ENCODE data around the gene C2CD2L. TPM values are rescaled to one million over a fixed set of nuclear protein-coding genes. Genes with fewer than 3 reads are reported as not detected.
"Not testable (repeated sequence)": the region's sequence is repeated elsewhere in the genome, so short reads cannot be mapped to it uniquely, and the experiment has no call there.

The C2CD2L gene
- total RNA-seq, 1 donor from 2014 or later, result 12.1 TPM

DNA sequence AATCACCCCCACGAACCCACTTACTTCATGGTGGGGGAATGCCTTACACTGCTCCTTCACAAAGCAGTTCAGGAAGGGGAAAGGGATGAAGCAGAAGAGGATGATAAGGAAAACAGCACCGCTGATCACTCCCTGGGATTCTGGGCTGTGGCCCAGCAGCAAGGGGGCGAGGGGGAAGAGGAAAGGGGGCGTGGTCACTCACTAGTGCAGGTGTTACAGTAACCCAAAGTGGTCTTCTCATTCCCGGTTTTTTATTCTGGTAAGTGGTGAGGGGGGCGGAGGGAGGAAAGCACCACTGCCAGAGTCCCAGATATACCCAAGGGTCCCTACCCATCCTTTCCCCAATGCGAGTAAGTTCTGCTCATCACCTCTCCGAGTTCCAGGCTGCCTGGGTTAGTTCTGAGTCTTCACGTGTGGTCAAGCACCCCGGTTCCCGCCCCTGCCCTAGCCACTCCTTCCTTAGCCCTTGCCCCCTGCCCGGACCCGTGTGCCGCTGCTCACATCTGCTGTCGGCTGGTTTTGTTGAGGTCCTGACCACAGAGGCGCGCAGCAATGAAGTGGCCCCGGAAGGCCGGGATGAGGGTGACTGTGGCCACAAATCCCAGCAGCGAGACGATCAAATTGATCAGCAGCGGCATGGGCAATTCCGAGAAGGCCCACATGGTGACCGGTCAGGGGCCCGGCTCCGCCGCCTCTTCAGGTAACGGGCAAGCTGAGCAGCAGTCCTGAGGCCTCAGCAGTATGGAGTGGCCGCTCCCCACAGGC, 6.0 kb upstream of the C2CD2L start:
- Mint-ChIP-seq H3K9me3 (ENCODE audit: low read depth) (no peaks in the 10 kb centered on the region), H3K27me3 (ENCODE audit: low read depth) (no peaks in the 10 kb centered on the region), H3K36me3 (ENCODE audit: low read depth) (peaks cover 13% of the 10 kb centered on the region), H3K4me1 (ENCODE audit: low read depth) (peaks cover 34% of the 10 kb centered on the region), H3K4me3 (ENCODE audit: unreplicated experiment) (peak overlapping the region; percentile 89), H3K27ac (ENCODE audit: unreplicated experiment) (peak overlapping the region; percentile 100)
- peak; percentile 86 for DNase-seq (ENCODE audit: low spot score)
- TF ChIP-seq CTCF (IDR thresholded peaks at IDR 0.05), result peak; percentile 15

DNA sequence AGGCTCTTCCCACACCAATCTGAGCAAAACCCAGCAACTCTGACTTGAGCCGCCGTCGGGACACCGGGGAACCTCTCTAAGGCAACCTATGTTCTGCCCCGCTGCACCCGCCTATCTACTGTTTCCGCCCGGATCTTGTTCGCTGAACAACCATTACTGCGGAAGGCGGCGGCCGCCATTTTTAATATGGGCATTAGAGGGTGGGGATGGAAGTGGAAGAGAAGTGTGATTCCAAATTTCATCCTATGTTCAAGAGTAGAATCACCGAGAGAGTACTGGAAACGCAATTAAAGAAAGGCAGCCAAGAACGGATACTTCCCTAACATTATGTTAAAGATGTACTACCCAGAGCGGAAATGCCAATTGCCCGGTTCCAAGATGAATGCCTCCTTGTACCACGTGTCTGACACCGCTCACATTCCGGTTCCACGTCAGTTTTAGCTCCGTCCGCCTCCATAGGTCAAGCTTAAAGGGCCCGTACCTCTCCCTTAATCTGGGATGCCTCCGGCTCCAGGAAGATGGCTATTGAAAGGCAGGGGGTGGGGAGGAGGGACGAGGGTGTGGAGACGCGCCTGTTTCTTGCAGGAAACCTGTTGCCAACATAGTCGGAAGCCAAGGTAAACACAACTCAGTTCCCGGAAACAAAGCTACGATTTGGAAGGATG, 5.3 kb upstream of the C2CD2L start, which contains the start of gene DPAGT1:
Gene DPAGT1 (minus strand): TSS at position 95 of the 665 bp plus-strand sequence. CDS start 198 bp downstream, outside the sequence.
- no peaks in the 10 kb centered on the region for H3K27me3 Mint-ChIP-seq (ENCODE audit: low read depth)
- H3K4me1 Mint-ChIP-seq (ENCODE audit: low read depth), result peaks cover 41% of the 10 kb centered on the region
- peak; percentile 91 for DNase-seq (ENCODE audit: low spot score)
- H3K4me3 Mint-ChIP-seq (ENCODE audit: unreplicated experiment), result peak within 1 kb of the TSS; percentile 89
- TF ChIP-seq CTCF (IDR thresholded peaks at IDR 0.05), result no peak
- peaks cover 10% of the 10 kb centered on the region for H3K36me3 Mint-ChIP-seq (ENCODE audit: low read depth)
- H3K9me3 Mint-ChIP-seq (ENCODE audit: low read depth), result no peaks in the 10 kb centered on the region
- peak within 1 kb of the TSS; percentile 100 for H3K27ac Mint-ChIP-seq (ENCODE audit: unreplicated experiment)

DNA sequence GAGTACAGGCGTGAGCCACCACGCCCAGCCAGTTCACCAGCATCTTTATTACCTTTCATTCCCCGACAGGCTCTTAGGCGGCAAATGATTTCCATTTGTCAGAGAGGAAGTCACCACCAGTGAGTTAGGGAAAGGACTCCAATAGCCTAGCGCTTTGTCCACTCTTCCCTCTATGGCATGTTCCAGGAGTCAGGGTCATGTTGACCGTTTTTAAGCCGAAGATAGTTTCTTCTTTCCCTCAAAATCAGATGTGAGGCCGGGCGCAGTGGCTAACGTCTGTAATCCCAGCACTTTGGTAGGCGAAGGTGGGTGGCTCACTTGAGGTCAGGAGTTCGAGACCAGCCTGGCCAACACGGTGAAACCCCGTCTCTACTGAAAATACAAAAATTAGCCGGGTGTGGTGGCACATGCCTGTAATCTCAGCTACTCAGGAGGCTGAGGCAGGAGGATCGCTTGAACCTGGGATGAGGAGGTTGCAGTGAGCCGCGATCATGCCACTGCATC, 3.9 kb upstream of the C2CD2L start:
- peak overlapping the region; percentile 100 for H3K27ac Mint-ChIP-seq (ENCODE audit: unreplicated experiment)
- not testable (repeated sequence) for H3K36me3 Mint-ChIP-seq (ENCODE audit: low read depth); DNase-seq (ENCODE audit: low spot score); H3K27me3 Mint-ChIP-seq (ENCODE audit: low read depth); H3K9me3 Mint-ChIP-seq (ENCODE audit: low read depth)
- H3K4me3 Mint-ChIP-seq (ENCODE audit: unreplicated experiment), result peak overlapping the region; percentile 89
- peaks cover 44% of the 10 kb centered on the region for H3K4me1 Mint-ChIP-seq (ENCODE audit: low read depth)

- Mint-ChIP-seq H3K36me3 (ENCODE audit: low read depth) (peaks cover under 1% of the 10 kb centered on the region), H3K9me3 (ENCODE audit: low read depth) (no peaks in the 10 kb centered on the region), H3K4me1 (ENCODE audit: low read depth) (peaks cover 50% of the 10 kb centered on the region), H3K4me3 (ENCODE audit: unreplicated experiment) (no peak overlapping the region), H3K27ac (ENCODE audit: unreplicated experiment) (peak overlapping the region; percentile 85), H3K27me3 (ENCODE audit: low read depth) (no peaks in the 10 kb centered on the region)
- no peak for TF ChIP-seq CTCF (IDR thresholded peaks at IDR 0.05)
- no peak for DNase-seq (ENCODE audit: low spot score)
Measured at GRCh38 chr11:119103793-119104192, 3.4 kb upstream of the C2CD2L start.

GRCh38 chr11:119107538-119108145, 498 bp downstream of the C2CD2L start:
- Mint-ChIP-seq H3K9me3 (ENCODE audit: low read depth) (no peaks in the 10 kb centered on the region), H3K36me3 (ENCODE audit: low read depth) (peaks cover 6% of the 10 kb centered on the region), H3K4me3 (ENCODE audit: unreplicated experiment) (peak overlapping the region; percentile 80), H3K27me3 (ENCODE audit: low read depth) (no peaks in the 10 kb centered on the region), H3K27ac (ENCODE audit: unreplicated experiment) (peak overlapping the region; percentile 41), H3K4me1 (ENCODE audit: low read depth) (peaks cover 38% of the 10 kb centered on the region)
- DNase-seq (ENCODE audit: low spot score), result peak; percentile 93
- TF ChIP-seq CTCF (IDR thresholded peaks at IDR 0.05), result no peak

All from chondrocyte (in vitro differentiated cells).